ENCODE results near the gene TSEN2. TPM values are rescaled to one million over a fixed set of nuclear protein-coding genes. Genes with fewer than 3 reads are reported as not detected.

Gene TSEN2
- total and polyA plus RNA-seq, 9 of the 15 experiments (the other 6 are each of a cell fraction or from before 2014, with no cell fraction given): 38.5 to 76.3 (median 46.6) TPM

DNA sequence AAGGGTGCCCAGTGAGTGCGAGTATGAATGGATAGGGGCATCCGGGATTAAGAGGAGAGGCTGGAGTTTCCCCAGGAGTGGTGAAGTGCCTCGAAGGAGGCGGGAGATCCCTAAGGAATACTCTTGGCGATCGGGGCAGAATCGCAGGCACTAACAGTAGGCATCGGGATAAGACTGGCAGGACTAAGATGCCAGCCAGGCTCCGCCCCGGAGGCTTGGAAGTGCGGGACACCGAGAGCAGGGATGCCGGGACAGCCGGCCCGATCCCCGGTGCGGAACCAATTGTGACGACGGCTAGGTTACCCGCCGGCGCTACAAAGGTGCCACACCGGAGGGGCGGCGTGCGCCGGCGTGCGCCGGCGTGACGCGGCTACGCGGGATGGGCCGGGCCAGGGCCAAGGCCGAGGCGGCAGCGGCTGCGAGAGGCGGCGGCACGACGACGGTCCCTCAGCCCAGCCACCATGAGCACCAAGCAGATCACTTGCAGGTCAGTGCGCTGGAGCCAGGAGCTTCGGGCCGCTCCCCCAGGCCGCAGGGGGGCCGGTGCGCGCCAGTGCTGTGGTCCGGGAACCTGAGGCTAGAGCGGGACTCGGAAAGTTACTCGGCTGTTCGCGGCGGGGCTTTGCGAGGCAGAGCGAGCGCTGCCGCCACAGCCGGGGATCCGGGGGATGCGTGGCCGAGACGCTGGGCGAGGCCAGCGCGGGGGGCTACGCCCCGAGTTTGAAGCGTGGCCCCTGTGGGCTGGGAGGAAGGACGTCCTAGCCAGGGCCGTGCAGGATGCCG is 72.6 kb downstream of the TSEN2 start, which contains the start of gene MKRN2 (continued):
- peak; percentile 81; the same call in 1 of the 2 replicates for TF ChIP-seq RNF2 (IDR thresholded peaks at IDR 0.05)
- TF ChIP-seq KDM1A (IDR thresholded peaks at IDR 0.05): peak in 1 of 2 experiments; percentile 29; a peak in 1 of 4 replicates
- TF ChIP-seq HNRNPK (IDR thresholded peaks at IDR 0.05; ENCODE audit: low read depth, low read length, poor library complexity, severe bottlenecking): peak; percentile 58
- TF ChIP-seq CBX8 (IDR thresholded peaks at IDR 0.05; ENCODE audit: borderline replicate concordance, extremely low read depth, low read depth, low read length, poor library complexity, severe bottlenecking): no peak
- no peak for TF ChIP-seq ZNF655 (CRISPR knock-in tag; IDR thresholded peaks at IDR 0.05)
- peak; percentile 48 for TF ChIP-seq NR1H2 (CRISPR knock-in tag; IDR thresholded peaks at IDR 0.05)
- peak in 1 of 2 experiments; percentile 2; a peak in 1 of 4 replicates for TF ChIP-seq RAD21 (CRISPR knock-in tag; conservative IDR thresholded peaks at IDR 0.05 in 1 of 2, IDR thresholded peaks at IDR 0.05 in 1 of 2)
- TF ChIP-seq TBP (optimal IDR thresholded peaks at IDR 0.05; ENCODE audit: low read depth, low read length): peak; percentile 93
- peak; percentile 85 for TF ChIP-seq SIN3B (IDR thresholded peaks at IDR 0.05; ENCODE audit: low read depth)
- TF ChIP-seq TRIM24 (IDR thresholded peaks at IDR 0.05): peak in 1 of 2 experiments; percentile 98; a peak in 2 of 4 replicates
- TF ChIP-seq ZBTB40 (IDR thresholded peaks at IDR 0.05): peak; percentile 96
- no peak; the same call in 1 of the 2 replicates for TF ChIP-seq ZBTB40 (CRISPR knock-in tag; IDR thresholded peaks at IDR 0.05)
- TF ChIP-seq CREB3L1 (IDR thresholded peaks at IDR 0.05; ENCODE audit: borderline replicate concordance, low read depth): peak; percentile 93

All from K562 (cell line).